Subcutaneous adipose tissue (tissue), 4 donors: ENCODE data around the gene BCL6. TPM values are rescaled to one million over a fixed set of nuclear protein-coding genes. Genes with fewer than 3 reads are reported as not detected.

Experiments used
- CTCF ChIP-seq: fragments of 450-650 bp; IDR thresholded peaks from one replicate; pipeline ENCODE4 v1.5.1; 2016; ENCODE audit warnings: low read depth, mild to moderate bottlenecking, control low read depth, antibody characterized with exemption, moderate library complexity
- total RNA-seq, 4 donors: library from RNA; depleted of rRNA; stranded (reverse); fragments of >200 nt; gene quantifications; one replicate each; pipeline ENCODE4 v1.1.0, GENCODE V29; 2016

Gene BCL6
- total RNA-seq, 4 donors from 2014 or later, result 140 to 426 (median 298) TPM

DNA sequence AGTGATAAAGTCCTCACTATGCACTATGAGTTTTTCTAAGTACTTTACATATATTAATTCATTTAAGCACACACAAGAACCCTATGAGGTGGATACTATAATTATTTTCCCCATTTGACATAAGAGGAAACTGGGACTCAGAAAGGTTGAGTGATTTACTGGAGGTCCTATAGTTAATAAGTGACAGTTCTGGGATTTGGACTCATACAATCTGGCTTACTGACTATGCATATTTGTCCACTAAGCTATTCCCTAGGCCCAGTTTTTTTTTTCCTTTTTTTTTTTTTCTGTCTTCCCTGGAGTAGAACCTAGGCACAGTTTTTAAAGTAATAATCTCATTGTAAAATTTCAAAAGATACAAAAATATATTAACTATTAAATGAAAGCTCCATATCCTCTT lies 36.6 kb downstream of the BCL6 start:
- no peak for TF ChIP-seq CTCF

DNA sequence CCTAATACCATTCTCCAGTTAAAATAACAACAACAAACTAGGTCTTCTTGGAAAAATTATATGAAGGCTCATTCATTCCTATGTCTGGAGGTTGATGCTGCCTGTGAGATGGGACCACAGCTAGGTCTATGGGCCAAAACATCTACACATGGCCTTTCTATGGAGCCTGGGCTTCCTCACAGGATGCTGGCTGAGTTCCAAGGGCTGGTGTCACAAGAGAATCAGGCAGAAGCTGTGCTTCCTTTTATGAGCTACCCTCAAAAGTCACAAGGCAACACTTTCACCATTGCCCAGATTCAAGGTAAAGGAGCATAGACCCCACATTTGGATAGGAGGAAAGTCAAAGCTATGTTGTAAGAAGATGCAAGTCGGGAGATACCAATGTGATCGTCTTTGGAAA lies 38.3 kb downstream of the BCL6 start:
- no peak for TF ChIP-seq CTCF

- no peak for TF ChIP-seq CTCF
Observed at GRCh38 chr3:187705164-187705563, 40.1 kb downstream of the BCL6 start.

DNA sequence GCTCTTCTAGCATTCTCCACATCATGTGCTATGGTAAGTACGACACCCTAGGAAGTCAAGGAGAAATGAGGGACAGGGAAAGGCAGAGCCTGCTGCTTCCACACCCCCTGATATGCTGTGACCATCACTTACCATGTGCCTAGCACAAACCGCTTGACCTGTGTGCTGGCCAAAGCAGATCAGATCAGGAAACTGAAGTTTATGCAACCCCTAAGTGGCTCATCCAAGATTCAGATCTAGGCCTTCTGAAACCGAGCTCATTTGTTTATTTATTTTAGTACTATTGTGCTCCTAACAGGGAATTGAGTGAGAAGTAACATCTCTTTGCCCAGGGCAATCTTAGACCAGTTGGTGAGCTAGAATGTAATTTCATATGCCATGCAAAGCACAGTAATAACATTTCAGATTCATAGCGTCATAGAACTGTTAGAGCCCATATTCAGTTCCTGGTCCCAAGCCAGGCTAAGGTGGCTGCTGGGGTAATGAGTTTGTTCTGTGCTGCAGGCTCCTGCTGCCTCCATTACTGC lies 42.7 kb downstream of the BCL6 start, which contains the start of gene RTP2:
RTP2 (minus strand) TSS at position 51 of the 527 bp plus-strand sequence. CDS start 429 bp downstream, outside the sequence.
- no peak for TF ChIP-seq CTCF

DNA sequence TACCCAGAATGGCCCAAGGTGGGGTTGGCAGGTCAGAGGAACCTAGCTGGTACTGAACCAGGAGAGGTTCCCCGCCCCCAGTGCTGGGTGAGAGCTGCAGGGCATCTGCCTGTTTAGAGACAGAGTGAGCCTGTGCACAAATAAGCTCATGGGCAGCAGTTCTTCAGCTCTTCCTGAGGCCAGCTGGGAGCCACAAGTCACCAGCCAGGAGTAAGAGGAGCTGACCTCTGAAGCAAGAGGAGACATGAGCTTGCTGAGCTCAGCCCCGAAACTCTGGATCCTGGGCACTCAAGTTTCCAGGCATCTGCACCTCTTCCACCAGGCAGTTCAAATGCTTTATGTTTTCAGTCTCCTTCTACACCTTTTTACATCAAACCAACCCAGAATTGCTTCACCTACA lies 45.0 kb downstream of the BCL6 start:
- no peak for TF ChIP-seq CTCF

DNA sequence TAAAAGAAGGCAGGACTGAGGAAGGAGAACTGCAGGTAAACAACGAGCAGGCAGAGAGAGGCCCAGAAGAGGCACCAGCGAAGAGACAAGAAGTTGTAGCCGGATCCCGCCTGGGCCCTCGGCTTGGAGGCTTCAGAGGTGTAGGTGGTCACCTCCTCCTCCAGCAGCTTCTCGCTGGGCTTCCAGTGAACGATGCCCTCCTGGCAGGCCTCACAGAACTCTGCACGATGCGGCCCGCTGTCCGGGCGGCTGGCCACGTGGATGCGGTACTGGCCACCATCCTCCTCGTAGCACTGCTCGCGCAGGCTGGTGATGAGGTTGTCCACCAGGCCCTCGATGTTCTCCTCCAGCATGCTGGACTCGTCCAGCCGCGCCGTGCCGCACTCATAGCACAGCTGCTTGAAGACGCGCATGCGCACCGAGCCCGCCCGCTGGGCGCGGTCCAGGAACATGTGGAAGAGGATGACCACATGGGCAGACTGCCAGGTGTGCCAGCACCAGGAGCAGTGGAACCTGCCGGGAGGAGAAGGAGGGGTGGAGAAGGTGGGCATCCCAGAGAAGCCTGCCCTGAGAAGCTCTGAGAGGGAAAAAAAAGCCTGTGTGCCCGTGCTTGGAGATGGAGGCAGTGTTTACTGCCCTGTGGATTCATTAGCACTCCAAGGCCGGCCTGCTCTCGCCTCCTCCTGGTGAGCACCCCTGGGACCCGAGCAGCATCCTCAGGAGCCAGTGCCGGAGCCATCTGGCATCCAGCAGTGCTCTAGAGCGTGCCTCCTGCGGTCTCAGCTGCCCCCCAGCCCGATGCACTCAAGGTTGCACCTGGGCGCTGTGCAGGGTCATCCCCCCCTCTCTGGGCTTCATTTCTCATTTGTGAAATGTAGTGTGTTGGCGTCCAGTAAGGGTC lies 46.5 kb downstream of the BCL6 start:
- TF ChIP-seq CTCF, result no peak

DNA sequence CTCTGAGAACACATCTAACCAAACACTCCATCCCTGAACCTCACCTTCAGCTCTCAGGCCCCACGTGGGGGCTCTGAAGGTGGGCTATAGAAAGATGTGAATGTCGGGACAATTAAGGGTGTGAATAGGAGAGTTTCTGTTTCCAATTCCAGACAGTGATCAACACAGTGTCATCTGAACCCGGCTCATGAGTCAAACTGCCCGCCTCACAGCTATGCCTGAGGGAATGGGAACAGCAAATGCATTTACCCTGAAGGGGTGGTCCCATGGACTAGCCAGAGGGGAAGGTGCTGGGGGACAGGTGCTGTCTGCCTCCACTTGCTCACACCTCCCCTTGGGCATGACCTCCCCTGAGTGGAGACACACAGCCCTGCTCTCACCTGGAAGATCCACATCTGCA lies 49.2 kb downstream of the BCL6 start:
- TF ChIP-seq CTCF, result no peak
